Fibroblast of pulmonary artery (primary cell): ENCODE results near the gene EHD1.

Source experiments
- DNase-seq: peaks from one replicate; pipeline ENCODE4 v3.0.0-alpha.2; 2010; ENCODE audit warnings: low read depth
- H3K4me3 ChIP-seq: replicated peaks from 2 replicates; pipeline ENCODE4 v1.5.1; 2011; ENCODE audit warnings: low read depth, mild to moderate bottlenecking, control low read depth, low read length, moderate library complexity
- TF ChIP-seq, protein P1 (sequence below): IDR thresholded peaks from 2 replicates; pipeline ENCODE4 v1.5.1; 2011; ENCODE audit warnings: mild to moderate bottlenecking, control low read depth, low read length, inconsistent platforms; ENCODE audit errors: missing control alignments

Gene EHD1

DNA sequence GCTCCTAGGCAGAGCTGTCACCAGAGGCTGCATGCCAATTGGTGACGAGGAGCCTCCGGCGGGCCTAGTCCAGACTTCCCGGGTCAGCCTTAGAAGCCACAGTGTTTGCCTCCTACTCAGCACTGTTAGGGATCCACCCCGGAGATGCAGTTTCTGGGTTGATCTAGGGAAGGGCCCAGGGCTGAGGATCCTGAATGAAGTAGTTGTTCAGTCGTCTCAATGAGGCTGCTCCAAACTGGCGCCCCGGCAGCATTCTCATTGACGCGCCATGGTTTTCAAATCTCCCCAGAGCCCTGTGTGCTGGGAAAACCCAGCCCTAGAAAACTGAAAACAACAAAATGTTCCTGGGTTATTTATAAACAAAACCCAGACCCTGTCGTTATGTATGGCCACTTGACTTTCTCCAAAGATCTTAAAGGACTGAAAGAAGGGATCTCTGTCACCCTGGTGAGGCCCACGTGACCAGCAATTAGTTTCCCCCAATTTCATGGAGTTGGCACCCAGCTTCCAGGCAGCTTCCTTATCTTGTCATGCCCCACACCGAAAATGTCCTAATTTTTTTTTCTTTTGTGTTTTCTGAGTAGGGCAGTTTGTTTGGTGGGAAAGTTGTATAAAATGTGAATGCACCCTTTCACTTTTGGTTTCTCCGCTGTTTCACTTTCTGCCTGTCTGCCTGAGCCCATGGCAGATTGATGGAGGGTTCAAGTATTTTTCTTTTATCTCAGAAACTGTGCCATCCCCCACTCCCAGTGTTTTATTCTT is 2.0 kb upstream of the EHD1 start:
- DNase-seq = no peak
- TF ChIP-seq, protein P1, sequence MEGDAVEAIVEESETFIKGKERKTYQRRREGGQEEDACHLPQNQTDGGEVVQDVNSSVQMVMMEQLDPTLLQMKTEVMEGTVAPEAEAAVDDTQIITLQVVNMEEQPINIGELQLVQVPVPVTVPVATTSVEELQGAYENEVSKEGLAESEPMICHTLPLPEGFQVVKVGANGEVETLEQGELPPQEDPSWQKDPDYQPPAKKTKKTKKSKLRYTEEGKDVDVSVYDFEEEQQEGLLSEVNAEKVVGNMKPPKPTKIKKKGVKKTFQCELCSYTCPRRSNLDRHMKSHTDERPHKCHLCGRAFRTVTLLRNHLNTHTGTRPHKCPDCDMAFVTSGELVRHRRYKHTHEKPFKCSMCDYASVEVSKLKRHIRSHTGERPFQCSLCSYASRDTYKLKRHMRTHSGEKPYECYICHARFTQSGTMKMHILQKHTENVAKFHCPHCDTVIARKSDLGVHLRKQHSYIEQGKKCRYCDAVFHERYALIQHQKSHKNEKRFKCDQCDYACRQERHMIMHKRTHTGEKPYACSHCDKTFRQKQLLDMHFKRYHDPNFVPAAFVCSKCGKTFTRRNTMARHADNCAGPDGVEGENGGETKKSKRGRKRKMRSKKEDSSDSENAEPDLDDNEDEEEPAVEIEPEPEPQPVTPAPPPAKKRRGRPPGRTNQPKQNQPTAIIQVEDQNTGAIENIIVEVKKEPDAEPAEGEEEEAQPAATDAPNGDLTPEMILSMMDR = no peak
- no peak overlapping the region for H3K4me3 ChIP-seq

DNA sequence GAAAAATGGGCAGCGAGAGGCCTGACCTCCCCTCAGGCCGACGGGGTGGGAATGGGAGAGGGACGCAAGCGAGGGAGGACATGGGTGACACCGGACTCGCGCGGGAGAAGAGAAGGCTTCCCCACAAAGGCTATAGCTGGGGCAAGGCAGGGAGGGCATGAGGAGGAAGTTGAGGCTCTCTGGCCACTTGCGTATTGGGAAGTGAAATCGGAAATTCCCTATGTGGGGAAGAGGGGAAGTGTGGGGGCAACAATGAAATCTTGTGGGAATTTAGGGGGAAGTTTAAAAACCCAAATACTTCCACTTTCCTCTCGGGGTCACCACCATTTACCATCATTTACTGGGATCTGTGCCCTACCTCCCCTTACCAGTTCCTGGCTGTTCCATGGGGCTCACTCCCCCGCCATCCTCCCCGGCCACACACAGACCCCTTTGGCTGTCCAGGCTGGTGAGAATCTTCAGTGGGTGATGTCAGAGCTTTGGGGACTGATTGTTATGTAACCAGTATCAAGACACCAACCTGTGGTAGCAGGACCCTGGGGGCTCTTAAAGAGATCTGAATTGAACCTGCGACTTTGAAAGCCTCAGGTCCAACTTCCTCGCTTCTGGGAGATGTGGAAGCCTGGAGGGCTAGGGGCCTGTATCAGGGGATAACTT is 951 bp upstream of the EHD1 start:
- TF ChIP-seq, protein P1 = no peak
- H3K4me3 ChIP-seq = peak overlapping the region; percentile 93
- DNase-seq = no peak

GRCh38 chr11:64878223-64878493 is 263 bp downstream of the EHD1 start:
- TF ChIP-seq, protein P1 = no peak
- H3K4me3 ChIP-seq = peak overlapping the region; percentile 93
- DNase-seq = no peak

GRCh38 chr11:64877390-64878222 is 815 bp downstream of the EHD1 start:
- H3K4me3 ChIP-seq = peak overlapping the region; percentile 93
- TF ChIP-seq, protein P1 = no peak
- no peak for DNase-seq

DNA sequence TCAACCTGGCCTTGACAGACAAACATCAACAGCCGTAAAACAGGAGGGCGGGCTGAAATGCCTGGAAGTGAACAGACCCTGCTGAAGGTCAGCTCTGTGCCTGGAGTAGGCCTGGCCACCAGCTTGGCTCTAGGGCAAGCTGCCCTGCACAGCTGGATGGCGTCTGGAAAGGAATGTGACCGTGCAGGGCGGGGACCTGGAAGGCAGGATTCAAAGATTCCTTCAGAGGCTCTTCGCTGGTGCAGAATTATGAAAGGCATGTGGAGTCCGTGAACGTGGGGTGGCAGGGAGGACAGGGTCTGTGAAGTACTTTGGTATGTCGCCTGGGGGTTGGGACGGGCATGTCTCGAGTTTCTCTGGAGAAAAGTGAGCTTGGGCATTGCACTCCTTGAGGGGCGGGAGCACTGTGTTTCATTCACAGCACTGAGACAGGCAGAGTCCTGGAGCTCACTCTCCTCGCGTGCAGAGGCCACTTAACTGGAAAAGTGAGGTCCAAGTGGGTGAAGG is 1.5 kb downstream of the EHD1 start:
- TF ChIP-seq, protein P1 = no peak
- DNase-seq = peak; percentile 39
- H3K4me3 ChIP-seq = peak overlapping the region; percentile 93

DNA sequence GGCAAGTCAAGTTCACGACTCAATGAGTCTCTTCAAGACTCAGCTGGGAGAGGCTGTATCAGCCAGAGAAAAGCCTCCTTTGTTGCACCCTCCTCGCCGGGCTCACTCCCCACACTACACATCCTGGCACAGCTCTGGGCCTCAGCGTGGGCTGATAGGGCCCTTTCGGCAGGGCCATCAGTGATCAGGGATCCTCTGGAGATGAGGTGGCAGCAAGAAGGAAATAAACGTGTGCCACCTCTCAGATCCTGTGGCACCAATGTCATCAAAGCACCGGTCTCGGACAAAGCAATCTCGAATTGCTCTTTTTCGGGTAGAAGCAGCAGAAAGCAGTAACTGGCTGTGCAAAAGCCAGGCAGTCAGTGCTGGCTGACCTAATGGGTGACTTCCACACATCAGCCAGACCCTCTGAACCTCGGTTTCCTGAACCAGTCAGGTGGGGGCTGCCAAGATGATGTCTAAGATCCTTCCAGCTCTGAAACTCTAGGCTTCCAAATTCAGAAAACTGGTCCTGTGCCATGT is 2.1 kb downstream of the EHD1 start:
- DNase-seq = no peak
- TF ChIP-seq, protein P1 = no peak
- H3K4me3 ChIP-seq = peak overlapping the region; percentile 93
